Measurements from ENCODE around the gene ESX1.

- TF ChIP-seq, protein P1, sequence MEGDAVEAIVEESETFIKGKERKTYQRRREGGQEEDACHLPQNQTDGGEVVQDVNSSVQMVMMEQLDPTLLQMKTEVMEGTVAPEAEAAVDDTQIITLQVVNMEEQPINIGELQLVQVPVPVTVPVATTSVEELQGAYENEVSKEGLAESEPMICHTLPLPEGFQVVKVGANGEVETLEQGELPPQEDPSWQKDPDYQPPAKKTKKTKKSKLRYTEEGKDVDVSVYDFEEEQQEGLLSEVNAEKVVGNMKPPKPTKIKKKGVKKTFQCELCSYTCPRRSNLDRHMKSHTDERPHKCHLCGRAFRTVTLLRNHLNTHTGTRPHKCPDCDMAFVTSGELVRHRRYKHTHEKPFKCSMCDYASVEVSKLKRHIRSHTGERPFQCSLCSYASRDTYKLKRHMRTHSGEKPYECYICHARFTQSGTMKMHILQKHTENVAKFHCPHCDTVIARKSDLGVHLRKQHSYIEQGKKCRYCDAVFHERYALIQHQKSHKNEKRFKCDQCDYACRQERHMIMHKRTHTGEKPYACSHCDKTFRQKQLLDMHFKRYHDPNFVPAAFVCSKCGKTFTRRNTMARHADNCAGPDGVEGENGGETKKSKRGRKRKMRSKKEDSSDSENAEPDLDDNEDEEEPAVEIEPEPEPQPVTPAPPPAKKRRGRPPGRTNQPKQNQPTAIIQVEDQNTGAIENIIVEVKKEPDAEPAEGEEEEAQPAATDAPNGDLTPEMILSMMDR (IDR thresholded peaks at IDR 0.05), result no peak
- no peak for TF ChIP-seq EZH2 (IDR thresholded peaks at IDR 0.05; ENCODE audit: borderline replicate concordance, insufficient read depth, low read depth, low read length, poor library complexity, severe bottlenecking)
Measured at GRCh38 chrX:104205548-104205947, 49.2 kb downstream of the ESX1 start.

Data from B cell (primary cell).